Panc1 (cell line): ENCODE measurements around the gene DYRK2. TPM values are rescaled to one million over a fixed set of nuclear protein-coding genes. Genes with fewer than 3 reads are reported as not detected.

Source experiments
- ATAC-seq: fragments of 200-7000 bp; cut with Tn5 transposase; 2 replicates; pipeline ENCODE4 v1.9.1; 2020; ENCODE audit warnings: mild to moderate bottlenecking, moderate library complexity
- BruUV-seq: library from RNA; stranded (reverse); fragments of 400-500 nt; replicated peaks from 2 replicates; lab custom pipeline; 2021; lab: Mats Ljungman, UMichigan
- CTCF ChIA-PET: fragments of 300-600 bp; sonication (Branson Sonifier 250); formaldehyde crosslinking; loops from one replicate; lab custom pipeline; 2022; ENCODE audit warnings: antibody characterized with exemption; lab: Charles Lee
- POLR2A ChIA-PET: fragments of 300-600 bp; sonication (Branson Sonifier 250); formaldehyde crosslinking; loops from one replicate; lab custom pipeline; 2022; ENCODE audit warnings: antibody characterized with exemption; lab: Charles Lee
- DNase-seq: peaks from one replicate; pipeline ENCODE4 v3.0.0-alpha.2; 2010; ENCODE audit warnings: low read depth, low spot score
- H3K27ac ChIP-seq: 2 replicates; pipeline ENCODE4 v1.5.1; 2011; ENCODE audit warnings: mild to moderate bottlenecking, low read length, inconsistent platforms
- H3K27me3 ChIP-seq: fragments of 200-500 bp; sonication (Bioruptor generic); 2 replicates; pipeline ENCODE4 v1.6.0; 2014; ENCODE audit warnings: low read length, inconsistent platforms; ENCODE audit not compliant: control insufficient read depth, insufficient read depth
- H3K36me3 ChIP-seq: fragments of 200-500 bp; sonication (Bioruptor generic); 2 replicates; pipeline ENCODE4 v1.5.1; 2014; ENCODE audit warnings: inconsistent platforms, mild to moderate bottlenecking, low read length, moderate library complexity; ENCODE audit not compliant: control insufficient read depth, insufficient read depth
- H3K4me1 ChIP-seq: 2 replicates; pipeline ENCODE4 v1.5.1; 2011; ENCODE audit warnings: inconsistent platforms, mild to moderate bottlenecking, low read length, moderate library complexity; ENCODE audit not compliant: control insufficient read depth, insufficient read depth
- H3K4me3 ChIP-seq, 2 experiments: 2 replicates each; pipeline ENCODE4 v1.5.1; 2011 to 2012; ENCODE audit warnings: low read depth in 2 of 2, low read length in 2 of 2, mild to moderate bottlenecking in 2 of 2, inconsistent platforms in 1 of 2, moderate library complexity in 1 of 2
- H3K9me3 ChIP-seq: fragments of 200-500 bp; sonication (Bioruptor generic); 2 replicates; pipeline ENCODE4 v1.5.1; 2014; ENCODE audit warnings: low read depth, mild to moderate bottlenecking, inconsistent platforms, low read length, moderate library complexity; ENCODE audit not compliant: control insufficient read depth, insufficient read depth
- POLR2AphosphoS5 ChIP-seq: IDR thresholded peaks from 2 replicates; pipeline ENCODE4 v1.6.1; 2012; ENCODE audit warnings: mild to moderate bottlenecking, low read depth, low read length, moderate library complexity
- SIN3A ChIP-seq: IDR thresholded peaks from 2 replicates; pipeline ENCODE4 v1.6.1; 2012; ENCODE audit warnings: low read depth, mild to moderate bottlenecking, low read length, moderate library complexity, borderline replicate concordance; ENCODE audit not compliant: insufficient read depth
- TCF7L2 ChIP-seq: IDR thresholded peaks from 2 replicates; pipeline ENCODE4 v1.6.1; 2011; ENCODE audit warnings: mild to moderate bottlenecking, low read depth, low read length, inconsistent platforms
- in situ Hi-C: cut with HindIII; loops from 2 replicates; pipeline ENCODE4 v1.10.0; 2016; ENCODE audit warnings: low sequenced_read_pairs, low pct_unique_long_range_greater_than_20kb
- intact Hi-C: fragments of 100-400 bp; cut with micrococcal nuclease; formaldehyde crosslinking; loops from one replicate; pipeline ENCODE4 v1.10.0; 2022; ENCODE audit not compliant: unreplicated experiment
- total RNA-seq: library from RNA; stranded (reverse); gene quantifications from one replicate; pipeline ENCODE4 v1.2.1, GENCODE V29; 2021; ENCODE audit not compliant: unreplicated experiment
- TF ChIP-seq, protein P1 (sequence below), 2 experiments: IDR thresholded peaks; 2 replicates each; pipeline ENCODE4 v1.6.1; 2011 to 2012; ENCODE audit warnings: low read depth in 2 of 2, control low read depth in 1 of 2, low read length in 1 of 2, mild to moderate bottlenecking in 1 of 2, moderate library complexity in 1 of 2; ENCODE audit not compliant: insufficient read depth in 1 of 2
- TF ChIP-seq, protein P2 (sequence below): fragments of 450-650 bp; IDR thresholded peaks from 2 replicates; pipeline ENCODE4 v1.5.1; 2017; ENCODE audit warnings: mild to moderate bottlenecking

DYRK2 gene
- total RNA-seq, 1 experiment from 2014 or later = 9.9 TPM

DNA sequence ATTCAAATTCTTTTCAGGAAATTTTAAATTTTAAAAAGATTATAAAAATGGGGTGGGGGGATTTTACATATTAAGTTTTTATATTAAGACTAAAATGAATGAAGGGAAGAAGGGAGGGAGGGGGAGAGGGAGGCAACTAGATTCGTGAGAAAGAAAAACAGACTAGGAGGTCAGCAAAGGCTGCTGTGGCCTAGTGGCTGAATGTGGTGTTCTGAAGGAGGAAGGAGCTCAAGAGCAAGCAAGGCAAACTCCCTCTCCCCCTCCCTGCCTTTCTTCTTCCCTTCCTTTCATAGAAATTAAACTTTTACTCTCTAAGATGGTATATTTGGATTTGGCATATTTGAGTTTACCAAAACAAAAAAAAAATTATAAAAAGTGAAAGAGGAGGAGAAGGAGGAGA is 18.1 kb downstream of the DYRK2 start:
- Histone ChIP-seq H3K27ac (no peak overlapping the region), H3K27me3 (no peaks in the 10 kb centered on the region), H3K4me1 (no peaks in the 10 kb centered on the region), H3K36me3 (no peaks in the 10 kb centered on the region), H3K4me3 (no peak overlapping the region), H3K9me3 (no peaks in the 10 kb centered on the region)
- intact Hi-C loops (no loop called here), in situ Hi-C loops (no loop called here)
- POLR2A ChIA-PET = no interaction called here
- no peak for DNase-seq
- ATAC-seq = no peak
- CTCF ChIA-PET = no interaction called here
- BruUV-seq = no TSS peak
- TF ChIP-seq, protein P1, sequence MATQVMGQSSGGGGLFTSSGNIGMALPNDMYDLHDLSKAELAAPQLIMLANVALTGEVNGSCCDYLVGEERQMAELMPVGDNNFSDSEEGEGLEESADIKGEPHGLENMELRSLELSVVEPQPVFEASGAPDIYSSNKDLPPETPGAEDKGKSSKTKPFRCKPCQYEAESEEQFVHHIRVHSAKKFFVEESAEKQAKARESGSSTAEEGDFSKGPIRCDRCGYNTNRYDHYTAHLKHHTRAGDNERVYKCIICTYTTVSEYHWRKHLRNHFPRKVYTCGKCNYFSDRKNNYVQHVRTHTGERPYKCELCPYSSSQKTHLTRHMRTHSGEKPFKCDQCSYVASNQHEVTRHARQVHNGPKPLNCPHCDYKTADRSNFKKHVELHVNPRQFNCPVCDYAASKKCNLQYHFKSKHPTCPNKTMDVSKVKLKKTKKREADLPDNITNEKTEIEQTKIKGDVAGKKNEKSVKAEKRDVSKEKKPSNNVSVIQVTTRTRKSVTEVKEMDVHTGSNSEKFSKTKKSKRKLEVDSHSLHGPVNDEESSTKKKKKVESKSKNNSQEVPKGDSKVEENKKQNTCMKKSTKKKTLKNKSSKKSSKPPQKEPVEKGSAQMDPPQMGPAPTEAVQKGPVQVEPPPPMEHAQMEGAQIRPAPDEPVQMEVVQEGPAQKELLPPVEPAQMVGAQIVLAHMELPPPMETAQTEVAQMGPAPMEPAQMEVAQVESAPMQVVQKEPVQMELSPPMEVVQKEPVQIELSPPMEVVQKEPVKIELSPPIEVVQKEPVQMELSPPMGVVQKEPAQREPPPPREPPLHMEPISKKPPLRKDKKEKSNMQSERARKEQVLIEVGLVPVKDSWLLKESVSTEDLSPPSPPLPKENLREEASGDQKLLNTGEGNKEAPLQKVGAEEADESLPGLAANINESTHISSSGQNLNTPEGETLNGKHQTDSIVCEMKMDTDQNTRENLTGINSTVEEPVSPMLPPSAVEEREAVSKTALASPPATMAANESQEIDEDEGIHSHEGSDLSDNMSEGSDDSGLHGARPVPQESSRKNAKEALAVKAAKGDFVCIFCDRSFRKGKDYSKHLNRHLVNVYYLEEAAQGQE (IDR thresholded peaks at IDR 0.05; ENCODE audit: insufficient read depth in 1 of 2, low read depth in 2 of 2, low read length in 1 of 2) = no peak
- no peak for TF ChIP-seq TCF7L2

DNA sequence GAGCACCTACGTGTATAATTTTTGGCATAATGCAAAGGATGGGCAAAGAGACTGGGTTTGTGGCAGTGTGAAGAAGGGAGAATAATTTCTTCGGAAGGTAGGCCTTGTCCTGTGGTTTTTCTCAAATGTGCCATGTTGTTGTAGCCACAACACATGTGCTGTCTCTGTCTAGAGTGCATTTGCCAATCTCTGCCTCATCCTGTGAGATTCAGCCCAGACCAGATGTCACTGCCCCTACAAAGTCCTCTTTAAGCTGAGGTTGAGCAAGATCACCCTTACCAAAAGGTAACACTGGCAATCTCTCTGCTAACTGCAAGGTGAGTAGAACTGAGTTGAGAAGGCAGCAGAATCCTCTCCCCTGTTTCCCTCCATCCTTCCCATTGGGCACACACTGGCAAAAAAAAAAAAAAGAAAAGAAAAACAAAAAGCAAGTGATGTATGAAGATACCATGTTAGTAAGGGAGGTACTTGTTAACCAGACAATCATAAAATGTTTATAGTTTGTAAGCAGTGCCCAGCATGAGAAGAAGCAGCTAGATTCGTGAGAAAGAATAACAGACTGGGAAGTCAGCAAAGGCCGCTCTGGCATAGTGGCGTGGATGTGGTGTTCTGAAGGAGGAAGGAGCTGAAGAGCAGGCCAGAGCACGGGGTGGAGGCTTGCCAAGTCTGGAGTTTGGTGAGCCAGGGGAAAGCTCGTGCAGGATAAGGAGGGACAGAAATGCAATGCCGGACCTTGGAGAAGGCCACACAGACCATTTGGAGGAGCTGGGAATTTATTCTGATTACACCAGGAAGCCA is 18.9 kb downstream of the DYRK2 start:
- intact Hi-C loops (no loop called here), in situ Hi-C loops (no loop called here)
- BruUV-seq = no TSS peak
- Histone ChIP-seq H3K27me3 (no peaks in the 10 kb centered on the region), H3K36me3 (no peaks in the 10 kb centered on the region), H3K4me1 (no peaks in the 10 kb centered on the region), H3K9me3 (no peaks in the 10 kb centered on the region), H3K27ac (no peak overlapping the region), H3K4me3 (no peak overlapping the region)
- no peak for ATAC-seq
- POLR2A ChIA-PET = no interaction called here
- CTCF ChIA-PET = interaction anchor here (0.6 kb wide), 1 partner anchor 311 kb away, joined by 16 read pairs; no protein-coding TSS in a partner anchor
- DNase-seq = no peak
- no peak for TF ChIP-seq POLR2AphosphoS5

DNA sequence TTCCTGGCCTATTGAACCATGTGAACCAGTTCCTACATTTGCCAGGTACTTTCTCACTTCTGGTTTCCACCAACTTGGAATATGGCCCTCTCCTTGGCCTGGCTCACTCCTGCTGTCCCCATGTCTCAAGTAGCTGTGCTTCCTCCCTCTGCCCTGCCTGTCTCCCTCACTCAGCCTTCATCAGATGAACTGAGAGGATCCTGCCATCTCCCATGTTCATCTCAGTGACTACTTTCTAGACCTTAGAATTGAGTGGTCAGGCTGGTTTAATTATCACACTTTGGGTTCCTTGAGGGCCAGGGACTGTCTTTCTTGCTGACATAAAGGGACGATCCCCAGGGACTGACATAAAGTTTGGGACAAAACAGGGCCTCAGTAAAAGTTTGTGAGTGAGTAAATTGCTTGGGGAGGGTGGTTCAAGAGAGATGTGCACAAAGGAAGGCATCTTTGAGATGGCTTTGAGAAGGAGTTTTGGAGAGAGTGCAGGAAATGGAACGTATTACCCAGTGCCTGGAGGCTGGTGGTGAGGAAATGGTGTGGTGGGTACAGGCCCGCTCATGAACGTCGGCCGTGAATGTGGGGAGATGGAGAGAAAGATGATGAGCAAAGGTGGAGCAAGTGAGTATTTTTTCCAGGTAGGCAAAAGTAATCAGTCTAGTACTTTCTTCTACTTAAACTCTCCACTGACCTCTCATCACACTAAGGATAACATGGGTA is 20.8 kb downstream of the DYRK2 start:
- in situ Hi-C loops = no loop called here
- ATAC-seq (no peak), DNase-seq (no peak)
- Histone ChIP-seq H3K27me3 (no peaks in the 10 kb centered on the region), H3K4me1 (no peaks in the 10 kb centered on the region), H3K27ac (no peak overlapping the region), H3K4me3 (no peak overlapping the region), H3K9me3 (no peaks in the 10 kb centered on the region), H3K36me3 (no peaks in the 10 kb centered on the region)
- ChIA-PET POLR2A (no interaction called here), CTCF (no interaction called here)
- BruUV-seq = no TSS peak
- TF ChIP-seq, protein P2, sequence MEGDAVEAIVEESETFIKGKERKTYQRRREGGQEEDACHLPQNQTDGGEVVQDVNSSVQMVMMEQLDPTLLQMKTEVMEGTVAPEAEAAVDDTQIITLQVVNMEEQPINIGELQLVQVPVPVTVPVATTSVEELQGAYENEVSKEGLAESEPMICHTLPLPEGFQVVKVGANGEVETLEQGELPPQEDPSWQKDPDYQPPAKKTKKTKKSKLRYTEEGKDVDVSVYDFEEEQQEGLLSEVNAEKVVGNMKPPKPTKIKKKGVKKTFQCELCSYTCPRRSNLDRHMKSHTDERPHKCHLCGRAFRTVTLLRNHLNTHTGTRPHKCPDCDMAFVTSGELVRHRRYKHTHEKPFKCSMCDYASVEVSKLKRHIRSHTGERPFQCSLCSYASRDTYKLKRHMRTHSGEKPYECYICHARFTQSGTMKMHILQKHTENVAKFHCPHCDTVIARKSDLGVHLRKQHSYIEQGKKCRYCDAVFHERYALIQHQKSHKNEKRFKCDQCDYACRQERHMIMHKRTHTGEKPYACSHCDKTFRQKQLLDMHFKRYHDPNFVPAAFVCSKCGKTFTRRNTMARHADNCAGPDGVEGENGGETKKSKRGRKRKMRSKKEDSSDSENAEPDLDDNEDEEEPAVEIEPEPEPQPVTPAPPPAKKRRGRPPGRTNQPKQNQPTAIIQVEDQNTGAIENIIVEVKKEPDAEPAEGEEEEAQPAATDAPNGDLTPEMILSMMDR = no peak
- TF ChIP-seq TCF7L2 = no peak
- TF ChIP-seq SIN3A = no peak
- TF ChIP-seq POLR2AphosphoS5 = no peak
- TF ChIP-seq, protein P1 (IDR thresholded peaks at IDR 0.05; ENCODE audit: insufficient read depth in 1 of 2, low read depth in 2 of 2, low read length in 1 of 2) = no peak
- intact Hi-C loops = no loop called here
